Activated CD8-positive, alpha-beta memory T cell treated with anti-CD3 and anti-CD28 coated beads, Interleukin-2, amount 50 U/mL, for 24 hours (primary cell): ENCODE data around the gene ADK.
"Not testable (repeated sequence)": the region's sequence is repeated elsewhere in the genome, so short reads cannot be mapped to it uniquely, and the experiment has no call there.

Experiments
- DNase-seq: peaks from one replicate; pipeline ENCODE4 v3.0.0-alpha.2; 2020; ENCODE audit errors: extremely low read depth

The ADK gene

DNA sequence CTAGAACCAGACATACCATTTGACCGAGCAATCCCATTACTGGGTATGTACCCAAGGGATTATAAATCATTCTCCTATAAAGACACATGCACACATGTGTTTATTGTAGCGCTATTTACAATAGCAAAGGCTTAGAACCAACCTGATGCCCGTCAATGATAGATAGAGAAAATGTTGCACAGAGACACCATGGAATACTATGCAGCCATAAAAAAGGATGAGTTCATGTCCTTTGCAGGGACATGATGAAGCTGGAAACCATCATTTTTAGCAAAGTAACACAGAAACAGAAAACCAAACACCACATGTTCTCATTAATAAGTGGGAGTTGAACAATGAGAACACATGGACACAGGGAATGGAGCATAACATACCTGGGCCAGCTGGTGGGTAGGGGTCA, 202.0 kb downstream of the ADK start:
- DNase-seq, result not testable (repeated sequence)

DNA sequence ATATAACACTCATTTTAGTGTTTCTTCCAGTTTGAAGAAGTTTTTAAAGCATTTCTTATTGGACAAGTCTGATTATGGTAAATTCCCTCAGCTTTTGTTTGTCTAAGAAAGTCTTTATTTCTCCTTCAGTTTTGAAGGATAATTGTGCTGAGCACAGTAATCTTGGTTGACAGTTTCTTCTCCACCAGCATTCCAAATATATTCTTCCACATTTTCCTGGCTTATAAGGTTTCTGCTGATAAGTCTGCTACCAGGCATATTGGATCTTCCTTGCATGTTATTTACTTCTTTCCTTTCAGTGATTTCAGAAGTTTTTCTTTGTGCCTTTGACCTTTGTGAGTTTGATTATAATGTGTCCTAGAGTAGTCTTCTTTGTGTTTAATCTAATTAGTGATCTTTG, 210.7 kb downstream of the ADK start:
- no peak for DNase-seq

DNA sequence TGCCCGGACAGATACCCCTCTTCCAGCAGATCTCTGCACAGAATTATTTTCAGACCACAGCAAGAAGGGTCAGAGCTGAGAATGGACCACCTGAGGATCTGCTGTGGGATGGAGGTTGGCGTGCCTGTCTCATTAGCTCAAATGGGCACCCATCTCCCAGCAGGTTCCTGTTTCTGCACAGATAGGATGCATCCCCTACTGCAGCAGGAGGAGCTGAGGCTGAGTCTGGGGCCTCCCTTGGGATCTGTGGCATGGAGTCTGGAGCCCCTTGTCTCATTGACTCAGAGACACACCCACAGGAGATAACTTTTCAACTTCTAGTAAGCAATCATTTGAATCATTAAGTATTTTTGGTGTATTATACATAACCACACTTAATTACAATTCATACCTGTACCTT, 212.7 kb downstream of the ADK start:
- DNase-seq, result no peak

DNA sequence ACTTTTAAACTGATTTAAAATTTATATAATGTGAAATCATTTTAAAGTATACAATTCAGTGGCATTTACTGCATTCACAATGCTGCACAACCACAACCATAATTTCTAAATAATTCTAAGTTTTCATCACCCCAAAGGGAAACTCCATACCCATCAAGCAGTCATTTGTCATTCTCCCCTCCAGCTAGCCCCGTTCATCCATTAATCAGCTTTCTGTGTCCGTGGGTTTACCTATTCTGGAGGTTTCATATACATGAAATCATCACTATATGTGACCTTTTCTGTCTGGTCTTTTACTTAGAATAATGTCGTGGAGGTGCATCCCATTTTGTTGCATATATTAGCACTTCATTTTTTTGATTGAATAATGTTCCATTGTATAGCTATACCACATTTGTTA, 214.1 kb downstream of the ADK start:
- DNase-seq, result no peak

DNA sequence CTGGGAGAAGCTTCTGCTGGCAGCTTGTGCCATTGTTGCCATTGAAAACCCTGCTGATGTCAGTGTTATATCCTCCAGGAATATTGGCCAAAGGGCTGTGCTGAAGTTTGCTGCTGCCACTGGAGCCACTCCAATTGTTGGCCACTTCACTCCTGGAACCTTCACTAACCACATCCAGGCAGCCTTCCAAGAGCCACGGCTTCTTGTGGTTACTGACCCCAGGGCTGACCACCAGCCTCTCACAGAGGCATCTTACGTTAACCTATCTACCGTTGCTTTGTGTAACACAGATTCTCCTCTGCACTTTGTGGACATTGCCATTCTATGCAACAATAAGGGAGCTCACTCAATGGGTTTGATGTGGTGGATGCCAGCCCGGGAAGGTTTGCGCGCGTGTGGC, 220.7 kb downstream of the ADK start:
- no peak for DNase-seq

DNA sequence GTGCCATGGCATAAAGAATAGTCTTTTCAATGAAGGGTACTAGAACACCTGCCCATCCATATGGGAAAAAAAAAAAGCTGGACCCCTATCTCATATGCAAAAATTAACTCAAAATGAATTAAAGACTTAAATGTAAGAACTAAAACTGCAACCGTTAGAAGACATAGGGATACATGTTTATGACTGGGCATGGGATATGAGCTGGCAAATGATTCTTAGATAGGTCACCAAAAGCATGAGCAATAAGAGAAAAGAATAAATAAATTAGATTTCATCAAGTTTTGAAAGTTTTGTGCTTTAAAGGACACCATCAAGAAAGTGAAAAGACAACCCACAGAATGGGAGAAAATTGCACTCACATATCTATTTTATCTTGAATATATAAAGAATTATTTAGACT, 222.0 kb downstream of the ADK start:
- no peak for DNase-seq

DNA sequence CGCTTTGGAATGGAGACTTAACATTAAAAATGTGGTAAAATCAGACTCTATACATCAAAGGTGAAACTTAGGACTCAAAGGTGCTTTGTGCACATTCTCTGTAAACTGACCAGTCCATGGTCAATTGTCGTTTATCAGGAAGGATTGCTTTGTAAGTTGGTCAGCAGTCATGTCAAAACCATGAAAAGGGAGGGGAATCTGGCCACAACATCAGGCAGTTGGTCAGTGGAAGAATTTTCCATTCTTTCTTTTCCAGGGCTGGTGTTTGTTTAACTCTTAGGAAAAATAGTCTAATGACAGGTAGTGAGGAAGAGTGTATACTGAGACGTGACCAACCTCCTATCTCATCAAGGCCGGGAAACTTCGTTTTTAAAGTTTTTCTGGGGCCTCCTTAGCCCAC, 226.5 kb downstream of the ADK start:
- DNase-seq, result no peak

DNA sequence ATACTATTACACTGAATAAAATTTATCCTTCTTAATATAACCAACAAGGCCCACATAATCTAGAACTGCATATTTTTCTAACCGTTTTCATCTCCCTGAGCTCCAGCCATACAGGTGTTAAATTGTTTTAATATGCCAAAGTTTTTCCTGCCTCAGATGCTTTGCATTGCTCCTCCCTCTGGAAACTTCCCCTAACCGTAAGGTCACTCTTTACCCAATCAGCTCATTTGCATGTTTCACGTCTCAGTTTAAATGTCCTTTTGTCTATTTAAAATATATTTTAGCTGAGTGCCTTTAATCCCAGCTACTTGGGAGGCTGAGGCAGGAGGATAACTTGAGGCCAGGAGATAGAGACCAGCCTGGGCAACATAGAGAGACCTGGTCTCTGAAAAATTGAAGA, 228.5 kb downstream of the ADK start:
- DNase-seq, result no peak

DNA sequence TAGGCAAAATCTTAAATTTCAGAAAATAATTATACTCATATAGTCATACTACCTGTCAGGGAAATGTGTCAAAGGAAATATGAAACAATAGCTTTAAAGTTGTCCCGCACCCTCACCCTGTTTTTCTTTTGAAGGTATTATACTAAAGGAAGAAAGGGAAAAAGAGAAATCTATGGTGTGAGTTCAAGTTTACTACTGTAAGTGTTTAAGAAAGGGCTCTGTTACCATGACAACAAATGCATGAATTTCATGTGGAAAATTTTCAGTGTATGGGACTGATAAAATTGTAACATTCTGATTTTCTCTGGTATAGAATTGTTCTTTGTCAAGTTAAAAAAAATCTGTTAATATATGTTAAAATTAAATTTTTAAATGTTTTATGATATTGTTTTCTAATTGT, 229.8 kb downstream of the ADK start:
- no peak for DNase-seq

DNA sequence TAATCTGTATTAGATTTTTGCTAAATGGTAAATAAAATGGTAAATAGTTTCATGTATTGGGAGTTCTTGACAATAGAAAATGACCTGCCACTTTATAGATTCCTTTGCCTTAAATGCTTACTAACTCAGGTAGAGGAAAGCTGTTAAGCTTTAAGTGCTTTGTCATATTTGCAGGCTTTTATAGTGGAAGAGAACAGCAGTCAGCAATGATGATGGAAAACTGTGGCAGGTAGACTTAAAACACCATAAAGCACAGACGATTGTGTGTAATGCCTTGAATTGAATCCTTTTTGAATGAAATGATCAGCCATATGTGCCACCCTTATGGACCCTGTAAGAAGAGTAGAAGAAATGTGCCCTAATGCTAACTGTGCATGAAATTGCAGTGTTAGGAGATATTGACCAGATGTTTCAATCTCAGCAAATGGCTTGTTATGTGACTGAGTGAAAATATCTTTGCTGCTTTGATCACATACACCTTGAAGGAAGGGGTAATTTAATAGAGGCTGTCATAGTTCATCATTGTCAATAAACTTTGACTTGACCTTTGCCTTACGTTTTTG, 230.4 kb downstream of the ADK start:
- DNase-seq, result no peak

DNA sequence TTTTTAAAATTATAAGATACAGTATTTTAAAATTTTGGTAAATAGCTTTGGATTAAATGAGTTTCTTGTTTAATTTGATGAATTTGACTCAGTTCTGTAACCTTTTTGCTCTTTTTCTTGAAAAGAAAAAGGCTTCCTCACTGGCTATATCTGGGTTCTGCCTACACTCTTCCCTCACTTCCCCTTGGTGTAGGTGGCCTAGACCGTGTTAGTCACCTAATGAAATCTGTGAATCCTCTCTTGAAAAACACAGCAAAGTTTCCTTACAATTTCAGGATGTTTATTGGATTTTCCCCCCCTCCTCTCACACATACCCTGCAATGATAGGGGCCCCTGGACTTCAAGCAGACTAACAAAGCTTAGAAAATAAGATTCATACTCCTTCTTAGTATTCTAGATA, 231.6 kb downstream of the ADK start:
- DNase-seq, result no peak

DNA sequence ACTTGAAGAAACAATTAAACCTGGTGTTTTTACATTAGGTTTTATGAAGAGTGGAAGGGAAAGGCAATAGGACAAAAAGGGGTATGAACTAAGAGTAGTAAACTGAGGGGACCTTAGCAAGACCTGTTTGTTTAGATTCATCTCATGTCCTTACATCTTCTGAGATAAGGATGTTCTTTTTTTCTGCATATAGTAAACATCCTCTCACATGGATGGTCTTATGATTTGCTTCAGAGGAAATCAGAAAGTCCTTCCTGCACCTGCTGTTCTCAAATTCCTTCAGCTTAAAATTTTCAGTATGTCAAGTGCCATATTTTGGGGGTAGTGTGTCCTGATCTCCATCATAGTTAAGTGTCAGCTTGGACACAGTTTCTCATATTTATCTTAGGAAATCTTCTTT, 232.6 kb downstream of the ADK start:
- DNase-seq, result no peak

DNA sequence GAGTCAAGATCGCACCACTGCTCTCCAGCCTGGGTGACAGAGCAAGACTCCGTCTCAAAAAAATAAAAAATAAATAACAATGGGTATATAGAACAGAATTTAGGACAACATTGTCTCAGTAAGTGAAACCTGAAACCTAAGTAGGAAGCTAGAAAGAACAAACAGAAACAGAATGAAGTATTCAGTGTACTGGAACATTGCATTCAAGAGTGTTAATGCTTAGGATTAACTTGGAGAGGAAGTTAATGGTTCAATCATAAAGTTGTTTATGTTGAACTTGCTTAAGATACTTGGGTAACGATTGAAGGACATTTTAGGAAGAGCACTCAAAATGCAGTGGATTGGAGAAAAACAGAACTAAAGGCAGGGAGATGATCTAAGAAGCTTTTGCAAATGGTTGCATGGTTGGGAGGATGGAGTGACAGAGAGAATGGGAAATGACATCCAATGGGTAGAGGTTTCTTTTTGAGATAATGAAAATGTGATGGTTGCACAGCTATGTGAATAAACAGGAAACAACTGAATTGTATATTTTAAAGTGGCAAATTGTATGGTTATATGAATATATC, 233.7 kb downstream of the ADK start:
- DNase-seq, result no peak

DNA sequence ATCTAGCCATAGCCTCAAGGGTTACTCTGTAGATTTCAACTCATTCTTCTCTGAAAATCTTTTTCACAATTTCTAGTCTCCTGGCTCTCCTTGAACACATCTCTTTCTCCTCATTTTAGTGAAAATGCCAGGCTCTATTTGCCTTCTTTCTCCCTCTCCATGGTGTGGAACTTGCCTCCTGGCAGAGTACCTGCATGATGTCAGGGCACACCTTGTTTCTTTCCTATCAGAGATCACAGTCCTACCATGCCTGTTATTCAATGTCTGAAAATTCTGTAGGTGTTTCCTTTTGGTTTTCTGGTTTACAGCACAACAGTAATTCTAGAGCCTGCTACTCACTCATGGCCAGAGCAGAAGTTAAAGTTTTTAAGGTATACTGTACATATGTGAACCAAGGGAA, 237.8 kb downstream of the ADK start:
- DNase-seq, result no peak

DNA sequence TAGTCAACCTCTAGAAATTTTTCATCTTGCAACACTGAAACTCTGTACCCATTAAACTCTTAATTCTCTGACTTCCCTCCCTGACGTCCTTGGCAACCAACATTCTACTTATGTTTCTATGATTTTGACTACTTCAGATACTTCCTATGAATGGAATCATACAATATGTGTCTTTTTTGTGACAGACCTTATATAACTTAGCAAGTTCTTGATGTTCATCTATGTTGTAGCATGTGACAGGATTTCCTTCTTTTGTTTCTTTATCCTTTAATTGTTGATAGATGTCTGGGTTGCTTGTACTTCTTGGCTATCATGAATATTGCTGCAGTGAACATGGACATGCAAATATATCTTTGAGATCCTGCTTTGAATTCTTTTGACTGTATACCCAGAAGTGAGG, 240.8 kb downstream of the ADK start:
- DNase-seq, result no peak

DNA sequence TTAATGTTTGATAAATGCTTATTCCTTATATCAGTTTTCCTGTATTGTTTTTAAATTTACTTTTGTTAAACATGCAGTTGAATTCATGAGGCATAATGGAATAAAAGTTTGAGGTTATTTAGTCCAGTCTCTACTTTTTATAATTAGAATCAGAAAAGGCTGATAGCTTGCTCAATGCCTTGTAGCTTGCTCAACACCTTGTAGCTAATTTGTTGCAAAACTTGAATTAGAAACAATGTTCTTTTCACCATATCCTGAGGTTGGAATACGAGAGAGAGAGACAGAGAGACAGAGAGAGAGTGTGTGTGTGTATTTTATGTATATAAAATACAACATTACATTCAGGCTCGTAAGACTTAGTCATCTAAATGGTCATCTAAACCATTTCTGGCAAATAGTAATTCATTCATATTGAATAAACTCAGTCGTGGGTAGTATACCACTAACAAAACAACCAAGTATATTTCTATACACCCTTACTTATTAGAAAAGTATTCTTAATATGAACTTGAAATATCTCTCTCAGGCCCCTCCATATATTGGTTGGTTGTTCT, 243.5 kb downstream of the ADK start:
- DNase-seq, result no peak

DNA sequence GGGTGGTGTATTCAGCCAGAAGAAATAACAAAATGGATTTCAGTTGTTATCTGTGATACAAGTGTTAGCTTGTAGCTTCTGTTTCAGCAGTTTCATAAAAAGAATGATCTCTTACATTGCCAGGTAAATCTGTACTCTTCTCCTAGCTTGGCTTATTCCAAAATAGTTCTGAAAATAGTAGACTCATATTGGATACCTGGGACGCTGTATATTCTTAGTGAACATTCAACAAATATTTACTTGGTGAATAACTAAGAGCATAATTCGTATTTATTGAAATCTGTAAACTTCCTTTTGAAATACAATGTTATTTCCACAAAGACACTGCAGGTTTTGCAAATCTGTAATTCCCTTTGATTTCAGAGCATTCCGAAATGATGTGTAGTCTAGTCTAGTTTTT, 249.2 kb downstream of the ADK start:
- DNase-seq, result no peak

DNA sequence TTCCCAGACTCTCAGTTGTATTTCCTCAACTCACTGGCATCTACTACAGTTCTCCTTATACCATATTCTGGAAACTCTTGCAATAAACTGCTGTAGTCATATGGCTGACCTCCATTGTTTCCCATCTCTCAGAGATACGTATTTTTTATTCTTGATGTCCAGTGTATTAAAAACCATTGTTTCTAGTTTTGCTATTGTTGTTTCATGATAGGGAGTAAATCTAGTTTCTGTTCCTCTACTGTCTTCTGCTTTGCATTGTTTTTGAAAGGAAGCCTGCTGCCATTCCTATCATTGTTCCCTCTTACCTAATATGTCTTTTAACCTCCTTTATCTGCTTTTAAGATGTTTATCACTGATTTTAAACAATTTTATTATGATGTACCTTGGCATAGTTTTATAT, 255.0 kb downstream of the ADK start:
- no peak for DNase-seq

DNA sequence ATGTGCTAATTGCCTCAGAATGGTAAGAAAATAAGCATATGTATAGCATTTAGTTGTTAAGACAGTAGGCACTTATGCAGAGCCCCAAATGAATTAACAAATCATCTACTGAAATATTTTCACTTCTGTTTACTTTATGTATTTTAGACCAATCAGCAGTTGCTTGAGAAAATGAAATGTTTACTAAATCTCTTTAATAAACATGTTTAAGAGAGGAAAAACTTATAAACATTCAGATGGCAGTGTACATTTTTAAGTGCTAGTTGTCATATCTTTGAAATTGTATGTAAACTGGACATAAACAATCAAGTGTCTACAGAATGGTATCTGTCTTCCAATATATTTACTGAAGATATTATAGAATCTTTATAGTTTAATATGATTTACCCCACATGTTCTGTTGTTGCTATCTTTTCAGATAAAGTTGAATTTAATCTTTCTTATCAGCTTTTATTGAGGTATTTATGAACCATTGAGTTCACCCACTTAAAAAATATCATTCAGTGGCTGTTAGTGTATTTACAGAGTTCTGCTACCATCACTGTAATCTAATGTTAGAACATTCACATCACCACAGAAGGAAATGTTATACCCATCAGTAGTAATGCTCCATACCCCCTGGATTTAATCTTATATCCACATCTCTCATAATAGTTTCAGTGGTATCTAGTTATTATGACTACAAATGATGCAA, 264.3 kb downstream of the ADK start:
- DNase-seq, result no peak

DNA sequence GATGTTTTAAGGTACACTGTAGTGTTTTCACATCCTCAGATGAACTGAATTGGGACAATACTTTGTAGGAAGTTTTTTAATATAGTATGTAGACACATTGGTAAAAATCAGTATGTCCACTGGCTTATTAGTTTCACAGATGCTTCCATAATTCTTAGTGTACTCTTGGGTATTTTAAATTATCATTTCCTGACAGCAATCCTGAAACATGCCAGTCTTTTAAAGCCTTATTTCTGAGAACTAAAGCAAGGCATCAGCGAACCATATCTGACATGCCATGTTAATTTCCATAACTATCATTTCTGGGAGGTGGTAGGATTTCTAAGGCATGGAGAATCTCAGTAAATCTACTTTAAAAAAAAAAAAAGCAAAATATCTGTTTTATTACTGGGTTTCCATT, 266.4 kb downstream of the ADK start:
- DNase-seq, result no peak

DNA sequence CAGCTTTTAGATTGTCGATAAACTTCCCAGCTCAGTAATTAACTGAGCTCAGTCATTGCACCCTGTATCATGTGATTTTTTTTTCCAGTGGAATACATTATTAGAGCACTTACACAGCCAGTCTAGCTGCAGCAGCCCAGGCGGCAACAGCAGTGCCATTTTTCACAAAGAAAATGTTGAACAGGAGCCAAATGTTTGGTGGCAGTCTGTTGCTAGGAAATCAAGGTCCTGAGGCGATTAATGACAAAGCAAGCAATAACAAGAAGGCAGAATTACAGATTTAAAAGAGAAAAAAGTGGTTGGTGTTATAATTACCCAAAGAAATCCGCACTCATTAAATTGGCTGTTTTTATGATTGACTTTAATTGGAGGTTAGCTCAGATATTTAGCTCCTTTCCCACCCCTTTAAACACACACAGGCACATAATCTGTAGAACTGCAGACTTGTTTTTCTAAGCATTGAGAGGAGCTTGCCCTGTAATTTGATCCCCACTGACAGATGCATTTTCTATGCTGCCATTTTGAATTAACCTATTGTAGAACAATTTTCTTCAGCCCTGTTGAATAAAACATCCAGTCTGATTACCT, 267.4 kb downstream of the ADK start:
- DNase-seq, result no peak

DNA sequence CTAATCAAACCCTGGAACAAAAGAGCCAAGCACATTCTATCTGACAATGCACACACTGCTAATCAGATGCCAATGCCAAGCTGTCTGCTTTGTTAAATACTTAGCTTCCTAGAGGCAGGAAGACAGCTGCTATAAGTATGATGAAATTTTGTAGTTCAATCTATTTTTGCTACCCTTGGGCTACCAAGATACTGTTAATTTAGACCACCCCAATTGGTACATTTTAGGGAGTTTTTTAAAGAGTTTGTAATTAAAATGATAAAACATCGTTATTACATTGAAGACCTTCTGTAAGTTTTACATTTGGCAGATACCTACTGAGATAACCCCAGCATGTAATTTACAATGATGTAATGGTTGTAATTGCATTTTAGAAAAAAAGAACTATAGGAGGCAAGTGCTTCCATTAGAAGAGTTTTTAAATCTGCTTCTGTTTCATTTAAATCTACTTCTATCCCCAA, 268.5 kb downstream of the ADK start:
- DNase-seq, result no peak

DNA sequence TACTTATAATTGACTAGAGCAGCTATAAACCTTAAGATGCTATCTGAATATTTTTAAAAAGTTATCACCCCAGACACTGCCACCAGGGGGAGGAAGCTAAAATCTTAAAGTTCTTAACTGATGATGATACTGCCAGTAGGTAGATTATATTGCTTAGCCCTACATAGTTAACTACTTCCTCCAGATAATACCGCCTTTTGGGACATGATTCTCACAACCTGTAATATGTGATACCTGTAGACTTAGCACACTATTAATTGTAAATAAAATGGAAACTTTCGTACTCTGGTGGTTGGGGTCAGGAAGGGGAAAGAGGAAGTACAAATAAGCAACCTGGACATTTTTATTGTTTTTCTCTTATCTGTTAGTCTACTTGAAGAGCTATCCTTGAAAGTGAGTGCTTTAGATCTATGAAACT, 268.9 kb downstream of the ADK start:
- no peak for DNase-seq
